Measurements from ENCODE around the gene USP36. TPM values are rescaled to one million over a fixed set of nuclear protein-coding genes. Genes with fewer than 3 reads are reported as not detected.

Gene USP36
- total RNA-seq, 4 donors from 2014 or later: 6.5 to 102 (median 31.9) TPM

DNA sequence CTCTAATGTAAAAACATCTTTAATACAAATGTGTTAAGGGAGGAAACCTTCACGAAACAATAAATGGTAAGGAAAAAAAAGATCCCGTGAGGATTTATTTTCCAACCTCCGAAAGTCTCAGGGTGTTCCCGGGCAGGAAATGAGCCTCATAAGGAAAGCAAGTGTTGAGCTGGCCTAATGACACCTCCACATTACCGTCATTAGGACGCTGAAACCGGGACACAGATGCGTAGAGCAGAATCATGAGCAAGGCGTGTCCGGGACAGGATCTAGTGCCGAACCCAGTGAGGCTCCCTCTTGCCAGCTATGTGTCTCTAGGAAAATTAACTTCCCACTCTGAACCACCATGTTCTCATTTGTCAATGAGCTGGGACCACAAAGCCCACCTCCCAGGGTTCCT lies 35.8 kb downstream of the USP36 start:
- no peak overlapping the region for H3K4me3 ChIP-seq
- no peaks in the 10 kb centered on the region for H3K9me3 ChIP-seq
- no peaks in the 10 kb centered on the region for H3K27me3 ChIP-seq
- intact Hi-C loops (cut with DNase I; ENCODE audit: low total_unique reads): no loop called here
- DNase-seq: peak in 1 of 2 donors; percentile 65
- H3K4me1 ChIP-seq: no peaks in the 10 kb centered on the region
- H3K36me3 ChIP-seq: no peaks in the 10 kb centered on the region
- TF ChIP-seq, protein P1, sequence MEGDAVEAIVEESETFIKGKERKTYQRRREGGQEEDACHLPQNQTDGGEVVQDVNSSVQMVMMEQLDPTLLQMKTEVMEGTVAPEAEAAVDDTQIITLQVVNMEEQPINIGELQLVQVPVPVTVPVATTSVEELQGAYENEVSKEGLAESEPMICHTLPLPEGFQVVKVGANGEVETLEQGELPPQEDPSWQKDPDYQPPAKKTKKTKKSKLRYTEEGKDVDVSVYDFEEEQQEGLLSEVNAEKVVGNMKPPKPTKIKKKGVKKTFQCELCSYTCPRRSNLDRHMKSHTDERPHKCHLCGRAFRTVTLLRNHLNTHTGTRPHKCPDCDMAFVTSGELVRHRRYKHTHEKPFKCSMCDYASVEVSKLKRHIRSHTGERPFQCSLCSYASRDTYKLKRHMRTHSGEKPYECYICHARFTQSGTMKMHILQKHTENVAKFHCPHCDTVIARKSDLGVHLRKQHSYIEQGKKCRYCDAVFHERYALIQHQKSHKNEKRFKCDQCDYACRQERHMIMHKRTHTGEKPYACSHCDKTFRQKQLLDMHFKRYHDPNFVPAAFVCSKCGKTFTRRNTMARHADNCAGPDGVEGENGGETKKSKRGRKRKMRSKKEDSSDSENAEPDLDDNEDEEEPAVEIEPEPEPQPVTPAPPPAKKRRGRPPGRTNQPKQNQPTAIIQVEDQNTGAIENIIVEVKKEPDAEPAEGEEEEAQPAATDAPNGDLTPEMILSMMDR (IDR thresholded peaks at IDR 0.05): no peak
- TF ChIP-seq POLR2A (IDR thresholded peaks at IDR 0.05): no peak
- peak overlapping the region; percentile 49 to 72 for H3K27ac ChIP-seq

DNA sequence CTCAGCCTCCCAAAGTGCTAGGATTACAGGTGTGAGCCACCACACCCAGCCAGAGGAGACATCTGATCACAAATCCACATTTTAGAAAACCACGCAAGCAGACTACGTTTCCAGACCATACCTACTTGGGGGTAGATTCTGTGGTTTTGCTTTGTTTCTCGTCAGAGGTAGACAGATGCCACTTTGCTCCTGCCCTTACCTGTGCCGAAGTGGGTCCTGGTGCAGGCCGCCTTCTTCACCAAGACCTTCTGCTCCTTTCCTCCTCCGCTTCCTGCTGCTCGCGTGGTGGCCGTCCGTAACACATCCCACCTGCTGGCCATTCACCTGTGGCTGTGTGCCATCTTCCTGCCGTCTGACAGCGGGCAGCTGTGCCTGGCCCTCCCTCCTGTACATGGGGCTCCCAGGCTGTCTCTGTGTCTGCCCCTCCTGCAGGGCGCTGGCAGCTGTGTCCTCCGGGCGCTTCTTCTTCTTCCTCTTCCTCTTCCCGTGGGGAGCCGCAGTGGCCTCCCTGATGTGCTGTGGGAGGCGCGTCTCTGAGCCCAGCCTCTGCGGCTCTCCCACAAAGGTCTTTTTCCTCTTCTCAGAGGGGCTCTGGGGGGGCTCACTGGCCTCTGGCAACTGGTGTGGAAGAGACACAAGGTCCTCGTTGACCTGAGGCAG lies 37.3 kb downstream of the USP36 start:
- H3K4me3 ChIP-seq: no peak overlapping the region
- no peaks in the 10 kb centered on the region for H3K27me3 ChIP-seq
- no peaks in the 10 kb centered on the region for H3K4me1 ChIP-seq
- no peaks in the 10 kb centered on the region for H3K36me3 ChIP-seq
- peak overlapping the region in 1 of 2 donors; percentile 39 for H3K27ac ChIP-seq
- no peaks in the 10 kb centered on the region for H3K9me3 ChIP-seq
- intact Hi-C loops (cut with DNase I; ENCODE audit: low total_unique reads): no loop called here
- no peak for DNase-seq
- no peak for TF ChIP-seq POLR2A (IDR thresholded peaks at IDR 0.05)
- TF ChIP-seq, protein P1 (IDR thresholded peaks at IDR 0.05): no peak

DNA sequence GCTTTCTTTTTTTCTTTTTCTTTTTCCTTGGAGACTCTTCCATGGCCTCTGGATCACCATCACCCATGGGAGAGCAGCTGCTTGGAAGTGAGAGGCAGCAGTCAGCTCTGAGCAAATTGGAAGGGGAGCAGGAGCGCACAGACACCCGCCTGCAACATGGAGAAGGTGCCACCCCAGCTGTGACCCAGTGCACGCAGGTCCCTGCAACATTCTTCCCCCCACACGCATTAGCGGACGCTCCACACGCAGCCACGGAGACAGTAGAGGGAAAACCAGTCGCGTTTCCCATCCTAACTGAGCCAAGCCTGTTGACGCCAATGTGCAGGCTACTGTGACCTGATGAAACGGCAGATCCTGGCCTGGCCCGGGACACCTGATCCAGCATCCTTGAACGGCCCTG lies 38.2 kb downstream of the USP36 start:
- no peaks in the 10 kb centered on the region for H3K9me3 ChIP-seq
- TF ChIP-seq POLR2A (IDR thresholded peaks at IDR 0.05): no peak
- TF ChIP-seq, protein P1 (IDR thresholded peaks at IDR 0.05): no peak
- intact Hi-C loops (cut with DNase I; ENCODE audit: low total_unique reads): no loop called here
- DNase-seq: no peak
- no peaks in the 10 kb centered on the region for H3K36me3 ChIP-seq
- no peak overlapping the region for H3K27ac ChIP-seq
- no peaks in the 10 kb centered on the region for H3K4me1 ChIP-seq
- no peaks in the 10 kb centered on the region for H3K27me3 ChIP-seq
- H3K4me3 ChIP-seq: no peak overlapping the region

DNA sequence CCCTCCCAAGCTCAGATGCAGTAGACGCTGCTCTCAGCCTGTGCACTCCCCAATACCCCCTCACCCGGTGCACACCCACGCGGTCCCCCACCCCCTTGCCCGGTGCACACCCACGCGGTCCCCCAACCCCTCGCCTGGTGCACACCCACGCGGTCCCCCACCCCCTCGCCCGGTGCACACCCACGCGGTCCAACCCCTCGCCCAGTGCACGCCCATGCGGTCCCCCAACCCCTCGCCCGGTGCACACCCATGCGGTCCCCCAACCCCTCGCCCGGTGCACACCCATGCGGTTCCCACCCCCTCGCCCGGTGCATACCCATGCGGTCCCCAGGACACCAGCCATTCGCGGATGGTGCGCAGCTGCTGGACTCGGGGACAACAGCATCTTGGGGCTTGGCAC lies 38.6 kb downstream of the USP36 start:
- no peaks in the 10 kb centered on the region for H3K36me3 ChIP-seq
- no peak overlapping the region for H3K4me3 ChIP-seq
- no peak for TF ChIP-seq POLR2A (IDR thresholded peaks at IDR 0.05)
- TF ChIP-seq, protein P1 (IDR thresholded peaks at IDR 0.05): no peak
- no peak for DNase-seq
- H3K9me3 ChIP-seq: no peaks in the 10 kb centered on the region
- no peaks in the 10 kb centered on the region for H3K27me3 ChIP-seq
- H3K4me1 ChIP-seq: no peaks in the 10 kb centered on the region
- no peak overlapping the region for H3K27ac ChIP-seq
- intact Hi-C loops (cut with DNase I; ENCODE audit: low total_unique reads): no loop called here

DNA sequence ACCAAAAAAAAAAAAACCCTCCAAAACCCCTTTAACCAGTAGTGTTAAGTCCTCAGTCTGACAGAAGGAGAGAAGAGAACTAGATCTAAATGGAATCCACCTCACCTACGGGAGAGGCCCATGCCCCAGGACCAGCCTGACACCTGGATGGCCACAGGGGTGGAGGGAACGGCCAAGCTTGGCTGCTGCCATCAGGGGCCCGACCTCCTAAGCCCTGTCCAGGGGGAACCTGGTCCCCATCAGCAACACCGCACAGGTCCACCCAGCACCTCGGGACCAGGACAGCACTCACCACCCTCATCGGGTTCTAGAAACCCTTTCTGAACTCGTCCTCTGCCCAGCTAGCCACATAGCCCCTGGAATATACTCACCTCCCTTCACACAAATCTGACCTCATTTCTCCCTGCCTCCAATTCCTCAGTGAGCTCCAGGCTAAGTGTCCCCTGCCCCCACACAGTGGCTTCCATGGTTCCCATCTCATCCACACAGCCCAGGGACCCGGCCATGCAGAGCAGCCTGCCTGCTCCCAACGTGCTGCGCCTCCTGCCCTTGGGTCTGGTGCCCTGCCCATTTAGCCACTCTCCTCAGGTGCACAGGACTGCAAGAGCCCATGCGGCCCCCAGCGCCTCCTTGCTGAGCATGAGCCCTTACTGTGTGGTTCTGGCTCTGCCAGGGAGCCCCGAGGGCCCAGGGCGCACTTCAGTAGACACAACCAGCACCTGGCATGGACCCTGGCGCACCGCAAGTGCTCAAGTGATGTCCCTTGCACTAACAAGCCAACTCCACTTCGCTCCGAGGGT lies 40.3 kb downstream of the USP36 start:
- H3K9me3 ChIP-seq: no peaks in the 10 kb centered on the region

More for the DNA sequence above, 40.3 kb downstream of the USP36 start:
- DNase-seq: no peak
- intact Hi-C loops (cut with DNase I; ENCODE audit: low total_unique reads): no loop called here
- H3K4me3 ChIP-seq: no peak overlapping the region
- no peaks in the 10 kb centered on the region for H3K4me1 ChIP-seq
- TF ChIP-seq, protein P1 (IDR thresholded peaks at IDR 0.05): no peak
- no peak for TF ChIP-seq POLR2A (IDR thresholded peaks at IDR 0.05)
- H3K36me3 ChIP-seq: no peaks in the 10 kb centered on the region
- no peaks in the 10 kb centered on the region for H3K27me3 ChIP-seq
- no peak overlapping the region for H3K27ac ChIP-seq

Measured in uterus (tissue), 4 donors.